GM19324 (cell line): ENCODE results near the gene SH3BP5L.

Experiments
- ATAC-seq: cut with Tn5 transposase; IDR thresholded peaks from one replicate; pipeline ENCODE4 v1.9.1; 2021; ENCODE audit warnings: mild to moderate bottlenecking, moderate library complexity; ENCODE audit not compliant: unreplicated experiment, low FRiP score

Gene SH3BP5L

DNA sequence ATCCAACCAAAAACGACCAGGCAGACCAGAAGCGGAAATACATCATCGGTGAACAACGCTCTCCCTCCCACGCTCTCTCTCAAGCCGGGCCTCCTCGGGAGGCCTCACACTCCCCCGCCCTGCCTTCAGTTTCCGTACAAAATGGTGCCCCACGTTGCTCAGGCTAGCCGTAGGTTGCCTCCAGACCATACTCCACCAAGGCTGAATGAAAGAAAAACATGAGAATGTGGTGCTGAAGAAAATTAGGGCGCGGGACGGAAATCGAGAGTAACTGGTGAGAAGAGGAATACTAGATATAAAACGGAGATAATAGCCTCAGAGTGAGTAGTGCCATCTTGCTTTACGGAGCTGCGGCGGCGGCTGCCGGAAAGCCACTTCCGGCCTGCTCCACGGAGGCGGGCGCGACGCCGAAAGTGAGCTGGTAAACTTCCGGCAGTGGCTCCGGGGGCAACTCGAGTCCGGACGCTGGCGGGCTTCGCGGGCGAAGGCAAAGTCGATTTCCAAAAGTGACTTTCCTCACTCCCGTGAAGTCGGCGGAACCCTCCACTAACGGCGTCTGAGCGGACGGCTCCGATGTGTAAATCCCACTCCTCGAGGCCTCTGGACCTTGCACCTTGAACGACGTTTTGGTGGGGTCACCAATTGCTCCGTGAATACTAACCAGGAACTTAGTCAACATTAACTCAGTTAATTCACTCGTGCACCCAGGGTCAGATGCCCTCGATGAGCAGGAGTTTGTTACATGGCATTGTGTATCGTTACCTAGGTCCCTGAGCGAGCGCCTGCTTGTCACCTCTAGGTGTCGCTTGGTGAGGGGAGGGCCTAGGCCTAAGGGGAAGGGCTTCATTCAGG is at the start of gene SH3BP5L:
Gene SH3BP5L, minus strand, starts transcription at position 7 of the 852 bp plus-strand sequence. CDS start 980 bp downstream, outside the sequence.
- peak; percentile 95 for ATAC-seq

DNA sequence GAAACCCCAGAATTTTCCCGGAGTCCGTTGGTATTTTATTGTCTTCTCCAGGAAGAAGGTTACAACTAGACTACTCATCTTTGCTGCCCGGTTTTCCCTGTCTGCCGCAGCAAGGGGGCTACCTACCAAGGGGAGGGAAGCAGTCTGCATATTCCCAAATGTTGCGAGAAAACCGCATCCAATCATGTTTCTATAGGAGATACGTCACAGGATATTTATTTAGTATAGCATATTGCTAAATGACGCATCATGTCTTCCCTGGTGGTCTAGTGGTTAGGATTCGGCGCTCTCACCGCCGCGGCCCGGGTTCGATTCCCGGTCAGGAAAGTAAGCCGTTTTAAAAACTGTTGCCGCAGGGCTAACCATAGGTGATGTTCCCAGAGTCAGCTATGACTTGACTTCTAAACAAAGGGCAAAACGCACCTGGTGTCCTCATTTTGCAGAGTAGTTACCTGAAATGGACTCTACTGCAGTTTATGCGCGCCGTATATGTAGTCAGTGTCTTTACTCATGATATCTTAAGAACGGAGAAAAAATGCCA is 48.3 kb upstream of the SH3BP5L start:
- peak; percentile 75 for ATAC-seq

DNA sequence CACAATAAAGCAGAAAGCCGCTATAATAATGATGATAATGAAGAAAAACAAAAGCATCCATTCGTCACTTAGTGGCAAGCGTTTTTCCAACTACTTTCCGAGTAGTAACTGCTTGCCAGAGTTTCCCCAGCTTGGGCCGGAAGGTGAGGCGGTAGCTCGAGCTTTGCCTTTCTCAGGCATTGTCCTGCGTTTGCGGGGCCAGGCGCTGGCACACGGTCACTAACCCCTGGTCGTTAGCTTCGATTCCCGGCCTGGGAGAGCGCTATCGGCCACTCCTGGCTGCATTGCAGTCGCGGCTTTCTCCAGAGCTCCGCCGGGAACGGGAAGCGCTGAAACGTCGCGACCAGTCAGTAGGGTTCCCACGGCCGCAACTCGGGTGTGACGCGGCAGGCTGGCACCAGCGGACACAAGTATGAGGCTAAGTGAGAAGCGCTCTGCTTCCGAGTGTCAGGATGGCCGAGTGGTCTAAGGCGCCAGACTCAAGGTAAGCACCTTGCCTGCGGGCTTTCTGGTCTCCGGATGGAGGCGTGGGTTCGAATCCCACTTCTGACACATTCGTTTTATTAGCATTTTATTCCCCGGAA is 47.8 kb upstream of the SH3BP5L start:
- ATAC-seq = peak; percentile 91

DNA sequence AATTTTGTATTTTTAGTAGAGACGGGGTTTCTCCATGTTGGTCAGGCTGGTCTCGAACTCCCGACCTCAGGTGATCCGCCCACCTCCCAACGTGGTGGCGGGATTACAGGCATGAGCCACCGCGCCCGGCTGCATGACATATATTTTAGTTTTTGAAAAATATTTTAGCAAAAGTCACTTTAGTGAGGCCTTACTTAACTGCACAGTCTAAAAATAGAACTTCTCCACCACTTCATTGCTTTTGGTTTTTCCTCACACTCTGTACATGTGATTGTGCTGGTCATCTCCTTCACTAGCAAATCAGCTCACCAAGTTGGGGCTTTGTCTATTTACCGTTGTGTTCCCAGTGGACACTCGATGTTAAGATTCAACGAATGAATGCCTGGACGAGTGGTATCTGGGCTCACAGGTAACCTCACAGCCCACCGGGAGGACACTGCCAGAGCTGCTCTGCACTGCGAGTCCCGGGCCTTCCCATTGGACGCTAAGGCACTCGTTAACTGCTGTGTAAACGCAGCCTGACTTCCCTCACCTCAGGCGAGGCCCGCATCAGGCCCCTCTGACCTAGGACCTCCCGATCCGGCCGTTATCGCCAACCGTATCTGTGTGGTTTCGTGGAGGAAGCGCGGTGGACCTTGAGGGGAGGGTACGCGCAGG is 47.2 kb upstream of the SH3BP5L start:
- peak; percentile 38 for ATAC-seq

DNA sequence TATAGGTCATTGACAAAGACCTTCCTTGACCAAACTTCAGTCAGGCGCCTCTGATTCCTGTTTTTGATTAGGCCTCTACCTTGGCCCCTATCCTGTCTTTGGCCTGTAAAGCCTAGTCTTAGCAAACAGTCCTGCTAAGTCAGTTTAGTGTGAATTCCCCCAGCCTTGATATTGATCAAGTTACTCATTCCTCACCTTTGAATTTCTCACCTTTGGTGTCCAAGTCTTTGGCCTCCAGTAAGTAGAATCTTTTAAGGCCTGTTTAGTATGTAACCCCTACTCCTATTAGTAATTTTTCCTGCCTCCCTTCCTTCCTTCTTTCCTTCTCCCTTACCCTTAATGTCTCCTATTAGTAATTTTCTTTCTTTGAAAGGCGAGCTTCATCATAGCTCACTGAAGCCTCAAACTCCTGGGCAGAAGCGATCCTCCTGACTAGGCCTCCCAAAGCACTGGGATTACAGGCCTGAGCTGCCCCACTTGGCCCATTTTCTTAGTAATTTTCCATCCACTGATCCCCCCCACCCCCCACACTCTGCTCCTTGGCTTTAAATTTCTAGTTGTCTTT is 46.2 kb upstream of the SH3BP5L start:
- ATAC-seq = no peak

DNA sequence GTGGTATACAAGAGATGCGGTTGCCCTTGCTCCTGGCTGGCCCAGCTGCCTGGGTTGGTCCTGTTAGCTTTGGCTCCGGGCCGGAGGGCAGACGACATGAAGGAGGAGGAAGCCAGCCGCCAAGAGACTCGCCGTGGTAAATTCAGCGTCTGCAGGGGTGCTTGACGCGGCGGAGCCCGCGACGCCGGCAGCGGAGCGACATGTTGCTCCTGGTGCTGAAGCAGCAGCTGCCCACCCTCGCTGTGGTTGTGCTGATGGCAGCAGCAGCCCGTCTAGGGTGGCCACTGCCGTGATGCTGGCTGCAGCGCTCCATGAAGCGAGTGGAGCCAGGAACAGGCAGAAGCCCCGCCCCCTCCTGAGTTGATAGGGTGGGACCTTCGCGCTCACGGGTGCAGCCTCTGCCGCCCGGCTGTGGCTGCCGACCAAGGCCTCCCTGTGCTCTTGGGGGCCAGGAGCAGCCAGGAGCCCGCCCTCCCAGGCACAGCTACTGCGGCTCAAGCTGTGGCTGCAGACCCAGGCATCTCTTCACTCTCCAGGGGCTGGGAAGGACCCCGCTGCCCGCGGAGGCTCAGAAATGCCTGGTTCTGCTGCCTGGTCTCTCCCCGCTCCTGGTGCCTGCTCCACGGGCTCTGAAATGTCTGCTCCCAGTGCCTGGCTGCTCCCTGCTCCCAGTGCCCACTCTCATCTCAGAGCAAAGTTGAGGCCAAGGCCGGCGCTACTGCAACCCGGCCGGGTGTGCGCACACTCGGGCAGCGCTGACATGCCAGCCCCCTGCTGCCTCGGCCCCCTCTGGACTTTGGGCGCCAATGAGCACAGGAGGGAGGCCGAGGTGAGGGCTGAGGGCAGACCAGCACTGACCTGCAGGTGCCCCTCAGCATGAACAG is 37.5 kb upstream of the SH3BP5L start:
- ATAC-seq = peak; percentile 69

DNA sequence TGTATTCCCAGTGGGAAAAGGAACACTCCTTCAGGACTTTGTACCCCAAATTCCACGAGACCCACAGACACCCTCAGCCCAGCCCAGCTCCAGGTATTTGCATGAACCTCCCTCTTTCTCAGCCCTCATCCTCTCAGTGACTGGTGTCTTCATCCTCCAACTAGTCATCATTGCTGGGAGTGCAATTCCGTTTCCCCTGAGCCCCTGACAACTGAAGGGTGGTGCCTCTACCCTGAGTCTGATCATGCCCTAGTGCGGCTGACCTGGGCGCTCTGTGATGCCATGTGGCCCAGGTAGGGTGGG is 36.9 kb upstream of the SH3BP5L start:
- ATAC-seq = peak; percentile 2

DNA sequence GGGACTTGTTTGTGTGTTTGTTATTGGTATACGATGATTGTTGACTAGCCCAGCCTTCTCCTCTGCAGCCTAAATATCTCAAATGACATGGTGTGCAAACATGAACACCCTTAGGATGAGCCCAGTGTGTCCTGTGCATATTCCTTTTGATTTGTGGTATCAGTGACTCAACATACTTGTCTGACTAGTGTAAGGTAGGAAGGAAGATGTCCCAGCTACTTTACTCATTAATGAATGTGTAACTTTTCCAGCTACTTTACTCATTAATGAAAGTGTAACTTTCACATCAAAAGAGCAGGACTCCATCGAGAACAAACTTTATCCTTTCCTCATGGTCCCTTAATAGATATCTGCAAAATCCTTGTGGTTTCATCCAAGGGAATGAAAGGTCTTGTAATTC is 35.9 kb upstream of the SH3BP5L start:
- ATAC-seq = no peak

DNA sequence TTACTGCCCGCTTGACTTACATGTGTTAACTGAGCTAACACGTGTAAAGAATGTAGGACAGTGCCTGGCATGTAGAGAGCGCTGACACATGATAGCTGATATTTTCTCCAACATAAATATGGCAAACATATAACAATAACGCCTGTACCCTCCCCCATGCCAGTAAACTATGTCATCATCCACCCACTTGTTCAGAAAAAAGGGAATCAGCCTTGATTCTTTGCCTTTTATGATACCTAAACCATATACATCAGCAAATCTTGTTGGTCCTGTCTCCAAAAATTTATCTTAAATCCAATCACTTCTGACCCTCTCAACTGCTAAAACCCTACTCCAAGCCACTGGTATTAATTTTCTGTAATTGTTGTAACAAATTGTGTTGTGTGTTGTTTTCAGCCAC is 34.3 kb upstream of the SH3BP5L start:
- no peak for ATAC-seq

DNA sequence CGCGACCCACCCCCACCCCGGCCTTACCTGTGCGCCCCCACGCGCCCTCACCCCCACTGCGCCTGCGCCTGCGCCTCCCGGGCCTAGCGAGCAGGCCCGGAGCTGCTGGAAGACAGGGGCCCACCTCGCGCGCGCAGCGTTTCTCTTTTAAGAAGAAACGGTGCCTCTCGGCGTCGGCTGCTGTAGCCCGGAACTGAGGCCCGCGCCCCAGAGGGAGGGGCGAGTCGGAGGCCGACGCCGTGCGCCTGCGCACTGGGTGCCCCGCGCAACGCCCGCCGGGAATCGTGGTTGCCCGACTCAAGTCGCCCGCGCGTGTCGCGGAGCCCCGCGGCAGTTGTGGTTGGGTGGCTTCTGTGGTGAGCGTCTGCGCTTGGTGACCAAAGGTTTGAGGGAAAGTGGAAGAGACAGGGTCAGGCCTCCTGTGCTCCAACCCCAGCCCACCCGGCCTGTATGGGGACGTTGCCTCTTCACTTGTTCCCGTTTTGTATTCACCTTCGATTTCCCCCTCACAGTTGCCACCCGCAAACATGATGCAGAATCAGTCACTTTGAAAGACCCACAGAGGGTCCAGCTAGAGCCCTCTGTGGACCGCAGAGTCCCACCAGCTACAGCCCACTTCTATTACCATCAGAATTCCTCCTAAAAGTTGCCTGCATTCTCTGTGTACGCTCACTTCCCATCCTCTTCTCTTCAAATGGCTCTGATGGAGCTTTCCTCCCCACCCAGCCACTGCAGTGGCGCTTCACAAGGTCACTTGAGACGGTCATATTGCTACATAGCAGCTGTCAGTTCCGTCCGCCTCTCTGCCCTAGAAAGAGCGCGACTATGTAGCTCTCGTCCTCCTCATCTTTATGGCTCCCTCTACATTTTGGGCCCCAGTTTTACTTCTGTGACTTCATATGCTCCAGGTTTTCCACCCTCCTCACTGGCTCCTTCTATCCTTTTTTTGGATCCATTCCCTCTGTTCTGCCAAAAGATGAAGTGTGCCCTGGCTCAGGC is 33.5 kb upstream of the SH3BP5L start, which contains the start of gene ZNF692:
Gene ZNF692, minus strand, starts transcription at position 195 of the 999 bp plus-strand sequence. CDS start 776 bp downstream, outside the sequence.
- ATAC-seq = peak; percentile 90

DNA sequence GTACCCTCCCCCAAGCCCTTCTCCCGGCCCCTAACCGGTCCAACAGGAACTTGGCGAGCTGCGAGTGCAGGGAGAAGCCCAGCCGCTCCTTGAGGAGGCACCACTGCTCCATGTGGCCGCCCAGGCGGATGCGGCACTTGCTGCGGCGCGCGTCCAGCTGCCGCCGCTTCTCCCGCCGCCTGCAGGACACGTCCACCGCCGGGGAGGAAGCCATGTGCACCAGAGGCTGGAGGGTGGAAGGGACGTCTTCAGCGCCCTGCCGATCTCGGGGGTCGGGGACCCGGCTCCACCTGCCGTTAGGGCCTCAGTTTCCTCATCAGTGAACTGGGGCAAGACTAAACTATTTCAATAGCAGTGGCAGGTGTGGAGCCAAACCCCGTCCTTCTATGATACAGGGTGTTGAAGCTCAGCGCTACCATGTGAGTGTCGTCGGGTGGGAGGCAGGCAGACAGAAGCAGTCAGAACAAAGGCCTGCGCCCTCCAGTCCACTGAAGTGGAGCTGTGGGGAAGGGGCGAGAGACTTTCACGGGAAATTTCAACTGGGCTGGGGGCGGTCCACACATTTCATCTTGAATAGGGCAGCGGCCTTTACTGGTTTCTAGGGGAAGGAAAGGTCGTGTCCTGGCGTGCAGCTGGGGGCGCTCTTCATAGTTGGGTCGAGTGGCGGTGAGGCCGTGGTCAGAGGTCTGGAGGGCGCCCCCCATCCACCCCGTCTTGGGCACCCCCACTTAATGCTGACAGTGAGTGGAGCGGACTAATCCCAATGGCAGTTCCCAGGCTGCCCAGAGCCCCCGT is 32.6 kb upstream of the SH3BP5L start:
- peak; percentile 34 for ATAC-seq

DNA sequence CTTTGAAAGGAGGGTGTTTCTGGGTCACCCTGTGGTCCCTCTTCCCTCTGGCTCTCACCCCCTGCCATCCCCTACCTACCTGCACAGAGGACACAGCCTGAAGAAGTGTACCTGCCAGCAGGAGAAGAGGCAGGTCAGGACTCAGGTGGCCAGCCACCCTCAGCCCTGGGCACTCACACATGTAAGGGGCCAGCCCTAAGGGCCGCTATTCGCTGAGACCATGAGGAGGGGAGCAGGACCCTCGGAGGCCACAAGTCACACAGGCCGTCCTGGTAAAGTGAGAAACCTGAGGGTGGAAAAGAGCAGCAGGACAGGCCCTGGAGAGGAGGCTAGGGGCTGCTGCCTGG is 32.0 kb upstream of the SH3BP5L start:
- ATAC-seq = no peak

DNA sequence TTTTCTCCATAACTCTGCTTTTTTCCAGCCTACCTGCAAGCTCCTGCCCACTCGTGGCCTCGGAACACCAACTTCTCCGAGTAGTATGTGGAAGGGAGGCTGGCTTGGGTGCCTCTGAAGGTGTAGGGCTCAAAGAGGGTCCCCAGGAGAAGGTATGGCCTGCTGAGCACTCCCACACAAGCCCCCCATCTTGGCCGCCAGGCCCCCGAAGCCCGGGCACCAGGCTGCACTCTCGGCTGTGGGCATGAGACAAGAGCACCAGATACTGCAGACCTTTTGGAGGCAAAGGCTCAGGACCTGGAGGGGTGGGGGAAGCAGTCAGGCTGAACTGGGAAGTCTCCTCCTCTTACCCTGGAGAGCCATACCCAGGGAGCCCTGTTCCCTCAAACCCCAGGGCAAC is 31.5 kb upstream of the SH3BP5L start:
- ATAC-seq = no peak

DNA sequence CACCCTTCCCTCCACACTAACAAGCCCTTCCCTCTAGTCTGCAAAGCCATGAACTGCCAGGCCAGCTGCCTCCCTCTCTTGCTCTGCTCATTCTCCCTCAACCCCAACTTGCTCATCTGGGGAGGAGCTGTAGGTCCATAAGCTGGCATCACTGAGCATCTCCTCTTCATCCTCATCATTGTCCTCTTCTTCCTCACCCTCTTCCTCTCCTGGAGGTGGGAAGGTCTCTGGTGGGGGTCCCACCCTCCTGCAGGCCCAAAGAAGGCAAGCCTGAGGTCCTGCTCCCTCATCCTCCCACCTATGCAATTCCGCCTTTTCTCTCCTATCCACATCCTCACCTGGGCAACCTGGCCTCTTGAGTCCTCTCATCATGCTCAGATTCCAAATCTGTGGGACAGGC is 30.5 kb upstream of the SH3BP5L start:
- no peak for ATAC-seq

DNA sequence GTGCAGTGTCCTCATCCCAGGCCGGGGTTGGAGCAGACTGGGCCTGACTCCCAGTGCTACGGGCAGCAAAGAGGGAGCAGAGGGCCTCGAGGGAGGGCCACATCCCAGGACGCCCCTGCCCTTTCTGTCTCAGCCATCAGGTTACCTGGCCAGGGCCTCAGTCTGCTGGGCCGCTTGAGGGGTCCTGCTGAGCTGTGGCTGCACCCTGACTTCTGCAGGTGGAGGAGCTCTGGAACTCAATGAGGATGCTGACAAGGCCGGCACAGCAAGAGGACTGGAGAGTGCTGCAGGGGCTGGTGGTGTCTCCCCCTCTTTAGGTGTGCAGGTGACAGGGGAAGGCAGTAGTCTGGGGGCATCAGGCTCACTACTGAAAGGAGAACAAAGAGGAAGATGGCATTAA is 29.9 kb upstream of the SH3BP5L start:
- ATAC-seq = no peak

DNA sequence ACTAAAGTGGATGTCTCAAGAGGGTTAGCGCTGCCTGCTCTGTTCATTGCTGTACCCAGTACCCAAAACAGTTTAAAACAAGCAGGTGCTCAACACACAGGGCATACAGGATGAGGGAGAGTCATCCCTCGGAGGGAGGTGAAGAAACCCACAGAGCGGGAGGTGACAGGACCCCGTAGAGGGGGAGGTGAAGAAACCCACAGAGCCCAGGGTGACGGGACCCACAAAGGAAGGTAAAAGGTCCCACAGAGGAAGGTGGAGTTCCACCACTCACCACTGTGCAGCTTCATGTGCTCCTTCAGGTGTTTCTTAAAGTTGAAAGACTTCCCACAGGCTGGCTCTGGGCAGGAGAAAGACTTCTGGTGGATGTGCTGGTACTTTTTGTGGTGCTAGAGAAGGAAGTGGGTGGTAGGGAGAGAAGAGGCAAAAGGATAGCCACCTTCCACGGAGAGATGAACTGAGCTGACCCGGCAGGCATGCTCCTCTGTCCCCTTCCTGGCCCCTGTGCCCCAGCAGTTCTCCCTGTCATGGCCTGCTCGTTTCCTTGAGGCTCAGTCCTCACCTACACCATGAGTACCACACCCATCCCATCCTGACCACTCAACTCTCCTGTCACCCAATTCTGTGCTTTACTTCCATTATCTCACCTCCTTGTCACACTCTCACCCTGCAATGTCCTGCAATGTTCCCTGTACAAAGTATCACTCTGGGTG is 28.1 kb upstream of the SH3BP5L start:
- ATAC-seq = no peak
